HG02840 (cell line): ENCODE results near the gene CCN5.
"Not testable (repeated sequence)": the region's sequence is repeated elsewhere in the genome, so short reads cannot be mapped to it uniquely, and the experiment has no call there.

Experiments
- ATAC-seq: cut with Tn5 transposase; IDR thresholded peaks from one replicate; pipeline ENCODE4 v1.9.1; 2021; ENCODE audit warnings: mild to moderate bottlenecking, moderate library complexity, moderate number of reproducible peaks; ENCODE audit not compliant: unreplicated experiment, low FRiP score

CCN5 gene

DNA sequence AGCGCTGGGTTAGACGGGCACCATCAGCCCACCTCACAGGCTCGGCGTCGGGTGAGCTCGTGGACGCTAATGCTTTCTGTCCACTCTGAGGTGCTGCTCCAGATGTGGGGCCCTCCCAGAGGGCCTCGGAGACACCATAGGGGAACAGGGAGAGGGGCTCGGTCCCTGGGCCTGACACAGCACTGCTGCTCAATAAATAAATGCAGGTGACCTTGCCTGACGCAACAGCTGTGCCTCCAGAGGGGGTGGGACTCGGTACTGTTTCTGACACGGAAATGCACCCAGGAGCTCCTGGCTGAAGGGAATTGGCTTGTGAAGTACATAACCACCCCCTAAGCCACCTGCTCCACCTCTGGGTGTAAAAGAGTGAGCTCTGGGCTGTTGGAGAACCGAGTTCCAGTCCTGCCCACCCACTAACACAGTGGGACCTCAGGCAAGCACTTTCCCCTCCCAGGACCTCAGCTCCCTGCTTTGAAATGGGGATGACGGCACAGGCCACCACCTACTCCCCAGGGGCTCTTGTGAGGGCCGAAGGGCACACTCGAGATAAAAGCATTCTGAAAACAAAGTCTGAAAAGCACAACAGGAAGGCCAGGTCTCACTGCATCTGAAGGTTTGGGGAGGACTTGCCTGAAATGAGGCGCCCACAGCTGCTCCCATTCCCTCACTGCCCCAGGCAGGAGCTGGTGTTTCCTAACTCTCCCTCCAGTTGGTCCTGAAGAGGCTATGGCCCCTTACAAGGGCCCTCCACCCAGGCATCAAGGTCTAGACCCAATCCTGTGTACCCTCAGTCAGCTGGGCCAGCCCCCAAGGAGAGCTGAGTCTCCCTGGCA is 37.1 kb downstream of the CCN5 start:
- no peak for ATAC-seq

DNA sequence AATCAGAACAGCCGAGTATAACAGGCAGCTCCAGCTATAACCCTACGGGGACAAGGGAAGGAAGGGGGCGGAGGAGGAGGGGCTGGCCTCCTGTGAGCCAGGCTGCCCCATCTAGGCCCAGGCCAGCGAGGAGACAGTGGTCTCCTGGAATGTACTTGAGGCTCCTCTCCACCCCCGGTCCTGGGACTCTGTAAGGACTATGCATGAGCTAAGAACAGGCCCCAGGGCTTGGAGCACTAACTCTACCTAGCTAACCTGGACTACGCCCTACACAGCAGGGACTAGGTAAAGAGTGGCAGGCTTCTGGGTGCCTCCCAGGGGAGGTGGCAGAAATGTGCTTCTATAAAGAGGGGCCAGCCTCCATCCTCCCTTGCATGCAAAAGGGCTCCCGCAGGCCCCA is 39.4 kb downstream of the CCN5 start:
- ATAC-seq, result no peak

DNA sequence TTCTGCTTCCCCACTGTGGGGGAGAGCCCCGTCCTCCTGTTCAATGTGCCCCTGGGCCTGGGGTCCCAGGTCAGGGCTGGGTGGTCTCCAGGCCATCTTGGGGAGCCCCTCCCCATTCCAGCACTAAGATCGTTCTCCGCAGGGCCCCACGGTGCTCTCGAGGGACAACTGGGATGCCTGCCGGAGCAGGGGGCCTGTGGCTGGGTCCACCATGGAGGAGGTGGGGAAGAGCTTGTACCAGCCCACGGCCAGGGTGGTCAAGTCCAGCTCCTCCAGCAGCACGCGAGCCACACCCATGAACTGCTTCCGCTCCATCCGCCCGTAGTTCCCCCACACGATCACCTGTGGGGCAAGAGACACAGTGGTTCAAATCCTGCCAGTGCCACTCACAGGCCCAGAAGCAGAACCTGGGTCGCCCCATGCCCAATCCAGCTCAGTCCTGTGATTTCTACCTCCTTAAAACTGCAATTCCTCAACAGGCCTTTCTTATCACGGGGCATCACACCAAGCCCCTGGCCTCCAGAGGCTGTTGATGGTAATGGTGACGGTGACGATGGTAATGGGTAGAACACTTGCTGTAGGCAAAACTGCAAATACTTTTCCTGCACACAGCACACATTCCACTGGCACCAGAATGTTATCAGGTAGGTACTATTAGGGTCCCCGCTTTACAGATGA is 41.0 kb downstream of the CCN5 start:
- no peak for ATAC-seq

DNA sequence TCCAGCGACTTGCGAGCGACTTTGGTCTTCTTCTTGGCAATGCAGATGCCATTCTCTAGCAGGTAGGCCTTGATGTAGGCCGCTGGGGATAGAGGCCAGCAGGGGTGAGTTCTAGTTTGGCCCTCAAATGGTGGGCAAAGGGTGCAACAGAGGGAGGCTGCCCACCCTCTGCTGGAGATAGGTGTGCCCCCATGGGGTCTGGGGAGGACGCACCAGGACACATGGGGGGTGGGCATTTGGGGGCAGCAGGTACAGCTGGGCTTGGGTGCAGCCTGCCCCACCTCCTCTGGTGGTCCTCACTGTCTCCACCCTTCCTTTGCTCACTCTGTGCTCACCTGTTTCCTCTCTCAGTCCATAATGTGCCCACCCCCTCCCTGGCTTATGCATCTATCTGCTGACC is 41.8 kb downstream of the CCN5 start:
- no peak for ATAC-seq

DNA sequence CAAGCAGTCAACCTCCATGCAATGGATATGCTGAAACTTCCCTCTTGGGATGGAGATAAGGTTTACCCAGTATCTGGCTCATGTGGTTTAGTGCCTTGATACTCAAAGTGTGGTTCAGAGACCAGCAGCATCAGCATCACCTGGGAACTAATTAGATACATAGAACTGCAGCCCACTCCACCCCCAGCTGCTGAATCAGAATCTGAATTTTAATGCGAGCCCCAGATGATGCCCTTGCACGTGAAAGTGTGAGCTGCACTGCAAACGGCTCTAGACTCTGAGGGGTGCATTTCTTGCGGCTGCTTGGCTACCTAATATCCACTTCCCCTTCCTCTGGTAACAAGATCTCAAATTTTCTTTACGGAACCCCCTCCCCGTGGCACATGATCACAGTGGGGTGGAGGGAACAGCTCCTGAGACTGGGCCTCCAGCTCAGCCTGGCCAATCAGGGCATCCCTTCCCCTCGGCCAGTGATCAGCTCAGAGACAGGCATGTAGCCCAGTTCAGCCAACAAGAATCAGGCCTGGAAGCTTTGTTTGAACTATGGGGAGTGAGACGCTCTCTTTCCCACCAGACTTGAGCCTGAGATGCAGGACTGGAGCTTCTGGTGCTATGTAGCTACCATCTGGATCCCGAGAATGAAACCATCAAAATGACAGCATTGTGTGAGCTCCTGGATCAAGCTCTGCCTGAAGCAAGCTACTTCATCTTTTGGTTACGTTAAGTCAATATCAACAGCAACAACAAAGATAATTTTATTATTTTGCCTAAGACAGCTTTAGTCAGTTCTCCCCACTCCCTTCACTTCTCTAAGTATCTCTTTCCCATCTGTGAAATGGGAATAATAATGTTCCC is 43.3 kb downstream of the CCN5 start:
- ATAC-seq, result no peak

DNA sequence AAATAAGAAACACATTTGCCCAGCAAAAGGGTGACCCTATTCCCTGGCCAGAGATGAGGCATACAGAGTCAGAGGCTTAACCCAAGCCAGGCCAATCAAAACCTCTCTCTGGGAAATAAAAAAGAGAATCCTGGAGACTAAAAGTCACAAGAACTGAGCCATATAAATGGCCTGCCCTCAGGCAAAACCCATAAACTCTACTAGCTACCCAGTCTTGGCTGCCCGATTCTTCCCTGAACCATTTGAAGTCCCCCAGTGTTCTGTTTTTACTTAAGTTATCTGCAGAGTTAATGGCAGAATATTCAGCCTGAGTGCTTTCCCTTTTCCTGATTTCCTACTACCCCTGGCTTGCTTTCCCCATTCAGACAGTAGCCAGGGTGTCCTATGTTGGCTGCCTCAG is 44.4 kb downstream of the CCN5 start:
- no peak for ATAC-seq

DNA sequence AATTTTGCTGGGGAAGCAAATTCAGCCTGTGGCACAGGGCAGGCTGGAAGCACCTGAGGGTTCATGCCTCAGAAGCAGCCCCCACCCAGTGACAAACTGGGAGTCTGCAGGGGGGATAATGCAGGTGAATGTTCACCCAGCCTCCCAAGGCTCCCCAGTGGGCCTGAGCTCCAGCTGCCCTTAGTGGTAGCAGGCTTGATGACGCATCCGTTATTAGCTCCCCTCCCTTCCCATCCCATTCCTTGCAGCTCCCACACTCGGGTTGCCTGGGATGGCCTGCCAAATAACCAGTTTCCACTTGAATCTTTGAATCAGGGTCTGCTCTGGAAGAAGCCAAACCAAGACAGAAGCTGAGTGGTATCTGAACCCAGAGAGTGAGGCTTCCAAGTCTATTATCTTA is 46.3 kb downstream of the CCN5 start:
- no peak for ATAC-seq

DNA sequence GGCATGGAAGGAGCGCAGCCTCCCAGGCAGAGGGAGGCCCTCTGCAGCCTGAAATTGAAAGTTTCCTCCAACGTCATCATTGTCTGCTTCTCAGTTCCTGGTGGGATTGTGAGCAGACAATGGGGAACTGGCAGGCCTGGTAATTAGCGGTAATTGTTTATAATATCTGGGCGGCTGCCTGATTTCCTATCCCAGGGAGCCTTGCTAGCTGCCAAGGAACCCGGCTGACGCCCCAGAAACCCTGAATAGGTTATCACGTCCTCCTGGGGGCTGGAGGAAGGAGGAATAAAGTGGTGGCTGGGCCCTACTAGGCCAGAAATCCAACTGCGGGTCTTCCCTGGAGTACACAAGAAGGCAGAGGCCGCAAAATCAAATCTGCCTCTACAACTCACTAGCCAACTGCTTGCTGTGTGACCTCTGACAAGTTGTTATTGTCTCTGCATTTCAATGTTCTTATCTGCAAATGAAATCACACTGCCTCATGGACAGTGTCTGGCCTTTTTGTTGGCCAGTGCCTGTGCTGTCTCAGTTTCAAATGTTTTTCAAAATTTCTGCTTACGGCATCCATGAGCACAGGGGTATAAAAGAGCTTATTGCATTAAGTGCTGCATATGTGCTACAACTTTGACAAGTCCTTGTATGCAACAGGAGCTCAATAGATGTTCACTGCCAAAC is 47.4 kb downstream of the CCN5 start:
- ATAC-seq, result no peak

DNA sequence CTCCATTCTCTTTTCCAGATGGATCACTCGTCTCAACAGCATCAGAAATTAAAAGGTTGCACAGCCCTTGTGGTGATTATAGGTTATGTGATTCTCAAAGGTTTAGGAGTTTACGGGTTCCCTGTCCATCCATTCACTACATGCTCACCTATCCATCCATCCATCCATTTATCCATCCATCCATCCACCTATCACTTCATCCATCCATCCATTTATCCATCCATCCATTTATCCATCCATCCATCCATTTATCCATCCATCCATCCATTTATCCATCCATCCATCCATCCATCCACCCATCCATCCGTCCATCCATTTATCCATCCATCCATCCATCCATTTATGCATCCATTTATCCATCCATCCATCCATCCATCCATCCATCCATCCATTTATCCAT is 48.6 kb downstream of the CCN5 start:
- not testable (repeated sequence) for ATAC-seq

DNA sequence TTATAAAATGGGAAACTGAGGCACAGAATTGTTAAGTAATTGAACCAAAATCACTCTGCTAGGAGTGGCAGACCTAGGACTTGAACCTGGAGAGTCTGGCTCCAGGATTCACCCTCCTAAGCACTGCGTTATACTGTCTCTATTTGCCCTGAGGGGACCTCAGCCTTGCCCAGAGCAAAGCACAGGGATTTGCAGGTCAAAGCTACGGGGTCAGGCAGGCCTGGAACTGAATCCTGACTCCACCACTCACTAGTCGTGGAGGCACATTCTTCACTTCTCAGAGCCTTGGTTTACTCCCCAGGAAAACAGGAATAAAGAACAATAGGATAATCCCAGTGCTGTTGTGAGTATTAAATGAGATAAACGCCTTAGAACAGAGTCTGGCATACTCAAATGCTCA is 49.9 kb downstream of the CCN5 start:
- no peak for ATAC-seq

DNA sequence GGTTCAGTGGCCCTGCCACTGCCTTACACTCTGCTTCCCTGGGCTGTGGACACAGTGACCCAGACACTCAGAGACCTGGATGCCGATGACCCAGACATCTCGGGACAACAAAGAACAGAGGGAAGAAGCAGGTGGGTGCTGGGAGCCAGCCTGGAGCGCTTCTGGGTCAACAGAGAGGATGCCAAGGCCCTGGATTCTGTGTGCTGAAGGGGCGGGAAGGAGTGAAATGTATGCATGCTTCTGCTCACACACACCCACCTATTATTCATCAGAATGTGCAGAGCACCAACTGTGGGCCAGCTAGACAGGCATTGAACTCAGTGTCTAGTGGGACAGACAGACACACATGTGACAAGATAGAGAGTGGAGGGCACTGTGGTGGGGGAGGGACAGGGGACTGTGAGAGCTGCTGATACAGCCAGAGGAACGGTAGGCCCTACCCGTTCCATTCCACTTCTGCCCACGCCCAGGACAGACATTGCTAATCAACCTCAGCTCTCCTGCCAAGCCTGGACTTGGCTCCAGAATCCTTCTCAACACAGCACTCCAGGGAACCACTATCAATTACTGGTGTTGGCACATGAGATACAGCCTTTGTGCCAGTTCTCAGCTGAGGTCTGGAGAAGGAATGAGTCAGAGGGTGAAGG is 50.7 kb downstream of the CCN5 start:
- ATAC-seq, result no peak

DNA sequence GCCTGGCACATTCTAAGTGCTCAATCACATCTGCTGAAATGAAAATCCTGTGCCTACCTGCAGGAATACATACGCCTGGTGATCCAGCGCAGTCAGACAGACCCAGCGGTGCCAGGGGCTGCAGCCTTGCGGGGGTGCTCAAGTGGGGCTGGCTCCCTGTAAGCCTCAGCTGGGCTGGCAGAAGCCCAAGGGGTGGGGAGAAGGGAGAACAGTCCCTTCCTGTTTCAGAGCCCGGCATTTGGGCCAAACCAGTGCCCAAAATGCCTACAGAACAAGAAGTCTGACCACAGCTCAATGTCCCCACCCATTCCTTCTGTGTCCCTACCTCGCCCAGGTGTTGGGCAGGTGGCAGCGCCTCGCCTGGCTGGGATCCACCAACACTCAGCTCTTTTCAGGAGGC is 53.1 kb downstream of the CCN5 start:
- ATAC-seq, result no peak

DNA sequence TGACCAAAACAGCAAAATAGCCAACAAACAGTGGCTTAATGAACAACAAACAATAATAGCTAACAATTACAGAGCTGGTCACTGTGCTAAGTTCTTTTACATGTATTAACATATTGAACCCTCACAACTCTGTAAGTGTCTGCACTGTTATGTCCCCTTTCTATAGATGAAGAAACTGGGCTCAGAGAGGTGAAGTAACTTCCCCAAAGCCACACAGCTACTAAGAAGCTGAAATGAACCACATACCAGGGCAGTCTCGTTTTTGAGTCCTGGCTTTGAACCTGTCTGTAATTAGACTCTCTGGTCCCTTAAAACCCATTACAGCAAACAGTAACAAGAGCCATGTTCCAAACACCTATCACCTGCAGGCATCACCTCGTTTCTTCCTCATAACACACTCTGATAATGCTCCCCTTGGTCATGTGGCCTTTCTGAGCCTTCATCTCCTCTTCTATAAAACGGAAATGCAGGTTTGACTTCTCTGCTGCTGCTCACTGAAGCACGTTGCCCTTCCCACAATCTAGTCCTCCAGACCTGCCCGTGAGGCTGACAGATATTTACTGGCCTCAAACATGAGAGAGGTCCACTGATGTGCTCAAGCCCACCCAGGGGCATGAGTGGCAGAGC is 53.8 kb downstream of the CCN5 start:
- ATAC-seq, result no peak

DNA sequence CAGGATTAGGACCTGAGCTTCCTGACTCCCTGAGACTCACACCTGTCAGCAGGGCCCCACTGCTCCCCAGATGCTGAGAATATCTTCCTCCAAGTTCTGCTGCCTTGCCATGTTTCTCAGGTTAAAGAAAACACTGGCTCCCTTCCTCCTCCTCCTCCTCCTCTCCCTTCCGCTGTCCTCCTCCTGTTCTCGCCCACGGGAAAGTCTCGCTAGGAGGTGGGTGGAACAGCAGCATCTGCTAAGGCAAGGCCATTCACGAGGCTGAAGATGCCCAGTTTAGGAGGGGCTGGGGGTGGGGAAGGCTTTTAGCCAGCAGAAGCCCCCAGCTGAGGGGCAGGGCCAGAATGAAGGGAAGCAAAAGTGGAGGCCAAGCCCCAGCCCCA is 54.3 kb downstream of the CCN5 start:
- no peak for ATAC-seq

DNA sequence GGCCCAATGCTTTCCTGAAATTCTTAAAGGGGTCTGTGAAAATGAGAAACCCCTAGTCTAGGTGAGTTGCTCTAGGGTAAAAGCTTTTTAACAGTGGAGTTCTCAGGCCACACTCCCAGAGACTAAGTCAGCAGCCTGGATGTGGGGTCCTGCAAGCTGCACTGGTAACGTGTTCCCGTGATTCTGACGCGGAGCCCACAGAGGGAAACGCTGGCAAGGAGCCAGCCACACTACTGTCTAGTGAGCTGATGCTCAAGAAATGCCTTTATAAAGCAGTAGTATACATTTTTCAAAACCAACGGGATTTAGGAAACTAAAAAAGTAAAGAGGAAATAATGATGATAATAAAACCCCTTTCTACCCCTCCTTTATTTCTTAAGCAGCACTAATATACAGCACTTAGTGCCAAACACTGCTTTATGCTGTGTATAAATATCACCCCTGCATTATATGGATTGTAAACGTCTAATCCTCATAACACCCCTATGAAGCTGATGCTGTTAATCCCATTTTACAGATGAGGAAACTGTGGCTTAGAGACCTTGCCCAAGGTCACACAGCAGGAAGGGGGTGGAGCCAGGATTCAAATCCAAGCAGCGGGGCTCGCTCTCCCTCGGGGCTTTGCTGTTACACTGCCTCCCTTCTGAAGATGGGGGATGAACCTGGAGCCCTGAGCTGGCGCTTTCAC is 55.5 kb downstream of the CCN5 start:
- no peak for ATAC-seq

DNA sequence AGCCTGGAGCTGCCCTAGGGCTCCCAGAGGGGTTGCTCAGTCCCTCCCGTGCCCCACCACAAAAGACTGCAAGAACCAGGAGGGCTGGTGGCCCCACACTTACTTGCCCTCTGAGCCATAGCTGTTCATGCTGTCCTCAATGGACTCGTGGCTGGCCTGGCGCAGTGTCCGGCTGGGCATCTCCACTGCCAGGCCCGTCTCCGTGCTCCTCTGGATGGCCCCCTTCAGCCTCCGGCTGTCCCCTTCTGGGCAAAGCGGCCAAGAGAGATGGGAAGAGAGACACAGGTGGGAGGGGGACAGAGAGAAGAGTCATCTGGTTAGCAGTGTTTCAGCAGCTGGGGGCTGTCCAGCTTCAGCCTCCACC is 56.0 kb downstream of the CCN5 start:
- ATAC-seq, result no peak

DNA sequence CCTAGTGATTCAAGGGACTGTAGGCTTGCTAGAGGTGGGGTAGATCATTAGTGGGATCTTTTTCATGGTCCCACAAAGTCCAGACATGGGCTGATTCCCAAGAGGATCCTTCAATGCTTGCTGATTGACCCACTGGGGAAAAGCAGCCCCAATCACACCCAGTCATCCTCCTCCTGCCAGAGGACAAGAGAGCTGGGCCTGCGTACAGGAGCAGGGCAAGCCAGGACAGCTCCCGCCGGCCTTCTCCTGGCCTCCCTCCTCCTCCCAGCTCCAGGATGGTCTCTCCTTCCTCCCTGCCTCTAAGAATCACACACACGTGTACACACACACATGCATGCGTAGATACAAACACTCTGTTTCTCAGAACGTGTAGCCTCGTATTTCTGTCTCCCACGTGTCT is 57.5 kb downstream of the CCN5 start:
- ATAC-seq, result no peak

DNA sequence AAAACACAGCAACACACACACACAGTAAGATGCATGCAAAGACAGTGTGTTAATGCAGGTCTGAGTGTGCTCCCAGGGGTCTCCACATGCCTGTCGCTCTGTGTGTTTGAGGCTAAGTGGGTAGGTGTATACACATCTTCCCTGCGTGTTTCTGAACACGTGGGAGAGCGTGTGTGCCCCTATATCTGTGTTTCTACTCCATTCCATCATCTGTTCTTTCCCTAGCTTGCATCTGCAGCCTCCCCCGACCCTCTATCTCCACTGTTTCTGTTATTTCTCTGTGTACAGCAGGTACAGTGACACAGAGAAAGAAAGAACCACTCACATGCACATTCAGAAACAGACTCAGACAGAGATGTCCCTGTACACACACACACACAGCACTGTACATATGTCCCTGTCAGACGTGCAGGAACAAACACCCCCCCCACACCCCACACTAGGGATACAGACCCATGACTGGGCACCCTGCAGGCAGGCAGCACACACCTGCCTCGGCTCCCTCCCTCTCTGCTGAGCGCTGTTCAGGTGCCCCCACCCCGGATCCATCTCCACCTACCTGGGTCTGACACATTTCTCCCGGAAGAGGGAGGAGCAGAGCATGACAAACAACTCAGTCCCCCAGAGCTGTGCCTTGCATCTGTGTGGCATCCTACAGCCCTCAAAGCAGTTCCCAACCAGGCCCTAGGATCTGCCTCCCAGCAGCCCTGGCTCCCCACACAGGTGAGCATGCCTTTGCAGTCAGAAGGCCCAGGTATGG is 58.1 kb downstream of the CCN5 start:
- ATAC-seq, result no peak

DNA sequence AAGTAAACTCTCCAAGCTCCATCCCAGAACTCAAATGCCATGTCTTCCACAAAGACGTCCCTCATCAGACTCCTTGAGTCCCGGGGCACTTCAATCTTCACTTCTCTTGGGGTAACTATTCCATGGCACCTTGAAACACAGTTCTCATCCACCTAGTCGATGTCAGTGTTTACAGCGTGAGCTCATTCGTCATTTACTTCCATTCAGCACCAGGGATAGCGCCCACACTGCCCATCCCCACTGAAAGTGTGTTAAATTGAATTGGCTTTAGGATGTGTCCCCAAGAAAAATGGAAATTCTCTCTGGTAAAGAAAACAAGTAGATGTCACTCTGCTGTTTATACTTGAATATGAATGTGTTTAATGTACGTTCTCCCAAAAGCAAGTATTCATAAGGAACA is 61.8 kb downstream of the CCN5 start:
- ATAC-seq, result no peak
